Measurements from ENCODE around the gene GSG1.

The GSG1 gene

DNA sequence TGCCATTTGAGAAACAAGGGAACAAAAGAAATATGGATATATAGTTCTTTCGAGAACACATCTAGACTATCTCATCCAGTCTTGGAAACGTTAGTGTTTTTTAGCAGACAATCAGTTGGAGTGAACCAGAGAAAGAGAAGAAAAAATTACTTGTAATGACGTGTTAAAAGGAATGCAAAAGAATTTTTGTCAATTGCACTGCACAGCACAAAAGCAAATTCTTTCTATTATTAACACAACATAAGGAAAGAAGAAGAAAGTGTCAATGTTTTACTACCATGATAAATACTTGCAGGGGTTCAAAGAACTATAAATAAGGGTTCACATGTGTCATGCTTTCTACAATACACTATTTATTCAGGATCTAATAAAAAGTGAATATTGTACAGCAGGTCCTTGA lies 27.5 kb upstream of the GSG1 start:
- FAIRE-seq = no peak
- no peak for DNase-seq (ENCODE audit: insufficient read length, low spot score)
- TF ChIP-seq, protein P1, sequence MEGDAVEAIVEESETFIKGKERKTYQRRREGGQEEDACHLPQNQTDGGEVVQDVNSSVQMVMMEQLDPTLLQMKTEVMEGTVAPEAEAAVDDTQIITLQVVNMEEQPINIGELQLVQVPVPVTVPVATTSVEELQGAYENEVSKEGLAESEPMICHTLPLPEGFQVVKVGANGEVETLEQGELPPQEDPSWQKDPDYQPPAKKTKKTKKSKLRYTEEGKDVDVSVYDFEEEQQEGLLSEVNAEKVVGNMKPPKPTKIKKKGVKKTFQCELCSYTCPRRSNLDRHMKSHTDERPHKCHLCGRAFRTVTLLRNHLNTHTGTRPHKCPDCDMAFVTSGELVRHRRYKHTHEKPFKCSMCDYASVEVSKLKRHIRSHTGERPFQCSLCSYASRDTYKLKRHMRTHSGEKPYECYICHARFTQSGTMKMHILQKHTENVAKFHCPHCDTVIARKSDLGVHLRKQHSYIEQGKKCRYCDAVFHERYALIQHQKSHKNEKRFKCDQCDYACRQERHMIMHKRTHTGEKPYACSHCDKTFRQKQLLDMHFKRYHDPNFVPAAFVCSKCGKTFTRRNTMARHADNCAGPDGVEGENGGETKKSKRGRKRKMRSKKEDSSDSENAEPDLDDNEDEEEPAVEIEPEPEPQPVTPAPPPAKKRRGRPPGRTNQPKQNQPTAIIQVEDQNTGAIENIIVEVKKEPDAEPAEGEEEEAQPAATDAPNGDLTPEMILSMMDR (IDR thresholded peaks at IDR 0.05; ENCODE audit: insufficient read depth, missing control alignments) = no peak

GRCh38 chr12:13128291-13128965 lies 25.0 kb upstream of the GSG1 start:
- FAIRE-seq (no peak), DNase-seq (ENCODE audit: insufficient read length, low spot score) (no peak)
- TF ChIP-seq, protein P1 (IDR thresholded peaks at IDR 0.05; ENCODE audit: insufficient read depth, missing control alignments) = no peak

DNA sequence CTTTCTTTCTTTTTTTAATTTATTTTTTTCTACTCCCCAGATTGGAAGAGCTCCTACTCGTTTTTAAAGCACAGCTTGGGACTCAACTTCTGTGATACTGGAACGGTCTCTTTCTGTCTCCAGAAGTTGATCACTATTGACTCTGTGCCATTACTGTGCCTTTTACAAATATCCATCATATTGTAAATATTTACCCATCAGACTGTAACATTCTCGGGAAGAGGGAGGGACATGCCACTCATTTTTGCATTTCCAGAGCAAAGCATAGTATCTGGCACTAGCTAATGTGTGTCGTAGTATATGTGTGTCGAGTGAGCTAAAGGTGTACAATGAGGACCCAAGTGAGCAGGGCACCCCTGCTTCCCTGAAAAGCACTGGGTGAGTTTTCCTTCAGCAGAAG lies 24.0 kb upstream of the GSG1 start:
- FAIRE-seq (no peak), DNase-seq (ENCODE audit: insufficient read length, low spot score) (no peak)
- TF ChIP-seq, protein P1 (IDR thresholded peaks at IDR 0.05; ENCODE audit: insufficient read depth, missing control alignments) = no peak

- FAIRE-seq (no peak), DNase-seq (ENCODE audit: insufficient read length, low spot score) (no peak)
- TF ChIP-seq, protein P1 (IDR thresholded peaks at IDR 0.05; ENCODE audit: insufficient read depth, missing control alignments) = no peak
Measured at GRCh38 chr12:13126494-13126893, 23.0 kb upstream of the GSG1 start.

DNA sequence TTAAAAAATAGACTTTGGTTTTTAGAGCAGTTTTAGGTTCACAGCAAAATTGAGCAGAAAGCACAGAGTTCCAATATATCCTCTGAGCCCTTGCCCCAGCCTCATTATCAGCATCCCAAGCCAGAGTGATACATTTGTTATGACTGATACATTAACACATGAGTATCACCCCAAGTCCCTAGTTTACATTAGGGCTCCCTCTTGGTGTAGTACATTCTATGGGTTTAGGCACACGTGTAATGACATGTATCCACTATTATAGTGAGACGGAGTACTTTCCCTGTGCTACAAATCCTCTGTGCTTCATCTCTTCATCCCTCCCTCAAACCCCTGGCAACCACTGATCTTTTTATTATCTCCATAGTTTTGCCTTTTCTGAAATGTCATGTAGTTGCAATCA lies 22.5 kb upstream of the GSG1 start:
- TF ChIP-seq, protein P1 (IDR thresholded peaks at IDR 0.05; ENCODE audit: insufficient read depth, missing control alignments) = no peak
- DNase-seq (ENCODE audit: insufficient read length, low spot score) = no peak
- FAIRE-seq = no peak

DNA sequence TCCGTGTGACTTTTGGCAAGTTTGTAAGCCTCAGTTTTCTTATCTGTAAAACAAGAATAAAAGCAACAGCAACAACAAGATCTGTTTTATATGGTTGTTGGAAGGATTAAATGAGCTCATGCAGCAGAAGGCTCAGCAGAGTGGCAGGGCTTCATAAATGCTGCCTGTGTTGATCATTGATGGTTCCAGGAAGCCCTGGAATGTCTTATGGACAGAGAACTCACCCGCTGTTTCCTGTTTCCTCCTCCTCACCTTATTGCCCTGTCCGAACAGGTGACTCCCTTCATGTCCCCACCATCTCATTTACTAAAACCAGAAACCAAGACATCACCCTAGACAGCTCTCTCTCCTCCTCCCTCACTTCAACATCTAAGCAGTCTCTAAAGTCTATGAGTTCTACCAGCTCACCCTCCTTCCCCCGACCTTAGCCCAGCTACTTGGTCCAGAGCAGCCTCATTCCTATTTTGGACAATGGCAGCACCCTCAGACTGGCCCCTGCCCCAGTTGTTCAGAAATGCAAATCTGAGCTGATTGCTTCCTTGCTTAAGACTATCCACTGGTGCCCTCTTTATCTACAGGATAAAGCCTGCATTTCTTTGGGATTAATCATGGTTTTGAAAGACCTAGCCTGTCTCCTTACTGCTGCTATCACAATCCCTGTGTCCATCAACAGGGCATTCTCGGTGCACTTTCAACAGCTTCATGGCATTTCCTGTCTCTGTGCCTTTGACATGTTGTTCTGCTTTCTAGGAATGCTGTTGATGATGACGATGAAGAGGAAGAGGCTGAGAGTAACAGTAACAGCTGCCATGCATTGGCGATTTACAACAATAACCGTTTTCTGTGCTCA lies 21.4 kb upstream of the GSG1 start:
- TF ChIP-seq, protein P1 (IDR thresholded peaks at IDR 0.05; ENCODE audit: insufficient read depth, missing control alignments) = no peak
- no peak for FAIRE-seq
- no peak for DNase-seq (ENCODE audit: insufficient read length, low spot score)

DNA sequence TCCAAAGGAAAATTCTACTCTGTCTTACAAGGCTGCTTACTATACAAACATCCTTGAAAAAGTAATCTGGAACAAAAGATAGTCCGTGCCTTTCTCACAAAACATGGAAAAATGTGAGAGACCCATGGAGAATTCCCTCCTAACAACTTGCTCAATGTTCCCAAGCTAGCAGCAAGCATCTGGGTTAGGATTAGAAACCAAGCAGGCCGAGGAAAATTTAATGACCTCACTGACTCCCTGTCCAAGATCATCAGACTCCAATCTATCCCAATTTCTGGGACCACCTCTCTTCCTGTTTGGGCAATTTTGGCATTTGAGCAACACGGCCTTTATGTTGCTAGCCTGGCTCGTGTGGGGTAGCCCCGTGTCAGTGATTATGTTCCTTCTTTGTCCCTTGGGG lies 18.1 kb upstream of the GSG1 start:
- TF ChIP-seq, protein P1 (IDR thresholded peaks at IDR 0.05; ENCODE audit: insufficient read depth, missing control alignments) = no peak
- FAIRE-seq = no peak

More for the DNA sequence above, 18.1 kb upstream of the GSG1 start:
- no peak for DNase-seq (ENCODE audit: insufficient read length, low spot score)

Data from D721Med (cell line).